Stimulated activated naive CD8-positive, alpha-beta T cell treated with anti-CD3 and anti-CD28 coated beads, Interleukin-15, Interleukin-2, amounts not matched to agents 100 ng/mL and 50 ng/mL, for 24 hours (primary cell): Measurements from ENCODE around the gene ADIPOR1.

Experiments used
- H3K27ac Mint-ChIP-seq: one replicate; pipeline ENCODE4 v1.8.0; 2021; ENCODE audit warnings: mild to moderate bottlenecking, mixed read lengths
- H3K27me3 Mint-ChIP-seq: one replicate; pipeline ENCODE4 v1.8.0; 2021; ENCODE audit warnings: mixed read lengths
- H3K36me3 Mint-ChIP-seq: one replicate; pipeline ENCODE4 v1.8.0; 2021; ENCODE audit warnings: low read depth, mixed read lengths
- H3K4me1 Mint-ChIP-seq: one replicate; pipeline ENCODE4 v1.8.0; 2021; ENCODE audit warnings: low read depth, mixed read lengths
- H3K4me3 Mint-ChIP-seq: one replicate; pipeline ENCODE4 v1.8.0; 2021; ENCODE audit warnings: mild to moderate bottlenecking, mixed read lengths
- H3K9me3 Mint-ChIP-seq: one replicate; pipeline ENCODE4 v1.8.0; 2021; ENCODE audit warnings: mixed read lengths

Gene ADIPOR1

GRCh38 chr1:202982715-202983430, 24.8 kb upstream of the ADIPOR1 start:
- no peaks in the 10 kb centered on the region for H3K4me1 Mint-ChIP-seq
- no peak overlapping the region for H3K27ac Mint-ChIP-seq
- H3K4me3 Mint-ChIP-seq: no peak overlapping the region
- no peaks in the 10 kb centered on the region for H3K36me3 Mint-ChIP-seq
- no peaks in the 10 kb centered on the region for H3K9me3 Mint-ChIP-seq
- H3K27me3 Mint-ChIP-seq: peaks cover 11% of the 10 kb centered on the region

- Mint-ChIP-seq H3K27ac (no peak overlapping the region), H3K9me3 (no peaks in the 10 kb centered on the region), H3K4me1 (no peaks in the 10 kb centered on the region), H3K4me3 (no peak overlapping the region), H3K27me3 (peaks cover 11% of the 10 kb centered on the region), H3K36me3 (no peaks in the 10 kb centered on the region)
Measured at GRCh38 chr1:202981939-202982338, 23.8 kb upstream of the ADIPOR1 start.

GRCh38 chr1:202979459-202979858, 21.3 kb upstream of the ADIPOR1 start:
- no peaks in the 10 kb centered on the region for H3K36me3 Mint-ChIP-seq
- H3K27ac Mint-ChIP-seq: no peak overlapping the region
- H3K27me3 Mint-ChIP-seq: peaks cover 11% of the 10 kb centered on the region
- no peaks in the 10 kb centered on the region for H3K9me3 Mint-ChIP-seq
- no peak overlapping the region for H3K4me3 Mint-ChIP-seq
- H3K4me1 Mint-ChIP-seq: no peaks in the 10 kb centered on the region

GRCh38 chr1:202976633-202977032, 18.5 kb upstream of the ADIPOR1 start:
- Mint-ChIP-seq H3K9me3 (no peaks in the 10 kb centered on the region), H3K4me1 (no peaks in the 10 kb centered on the region), H3K36me3 (no peaks in the 10 kb centered on the region), H3K27me3 (peaks cover 11% of the 10 kb centered on the region), H3K27ac (no peak overlapping the region), H3K4me3 (no peak overlapping the region)

- Mint-ChIP-seq H3K4me3 (no peak overlapping the region), H3K36me3 (no peaks in the 10 kb centered on the region), H3K27ac (no peak overlapping the region), H3K4me1 (no peaks in the 10 kb centered on the region), H3K27me3 (peaks cover 9% of the 10 kb centered on the region), H3K9me3 (no peaks in the 10 kb centered on the region)
Measured at GRCh38 chr1:202974856-202975255, 16.7 kb upstream of the ADIPOR1 start.

GRCh38 chr1:202972046-202972445, 13.9 kb upstream of the ADIPOR1 start:
- peaks cover 19% of the 10 kb centered on the region for H3K4me1 Mint-ChIP-seq
- H3K27ac Mint-ChIP-seq: no peak overlapping the region
- H3K9me3 Mint-ChIP-seq: no peaks in the 10 kb centered on the region
- no peak overlapping the region for H3K4me3 Mint-ChIP-seq
- no peaks in the 10 kb centered on the region for H3K36me3 Mint-ChIP-seq
- H3K27me3 Mint-ChIP-seq: no peaks in the 10 kb centered on the region

- Mint-ChIP-seq H3K4me1 (peaks cover 25% of the 10 kb centered on the region), H3K36me3 (peaks cover 4% of the 10 kb centered on the region), H3K4me3 (peak overlapping the region; percentile 22), H3K9me3 (no peaks in the 10 kb centered on the region), H3K27me3 (no peaks in the 10 kb centered on the region), H3K27ac (no peak overlapping the region)
Measured at GRCh38 chr1:202968895-202969295, 10.8 kb upstream of the ADIPOR1 start.

- peak overlapping the region; percentile 88 for H3K4me3 Mint-ChIP-seq
- no peaks in the 10 kb centered on the region for H3K27me3 Mint-ChIP-seq
- H3K27ac Mint-ChIP-seq: no peak overlapping the region
- no peaks in the 10 kb centered on the region for H3K9me3 Mint-ChIP-seq
- H3K36me3 Mint-ChIP-seq: peaks cover 4% of the 10 kb centered on the region
- H3K4me1 Mint-ChIP-seq: peaks cover 25% of the 10 kb centered on the region
Measured at GRCh38 chr1:202968351-202968750, 10.2 kb upstream of the ADIPOR1 start.

- Mint-ChIP-seq H3K36me3 (peaks cover 4% of the 10 kb centered on the region), H3K27me3 (no peaks in the 10 kb centered on the region), H3K27ac (peak overlapping the region; percentile 82), H3K9me3 (no peaks in the 10 kb centered on the region), H3K4me1 (peaks cover 25% of the 10 kb centered on the region), H3K4me3 (peak overlapping the region; percentile 88)
Measured at GRCh38 chr1:202967684-202968281, 9.7 kb upstream of the ADIPOR1 start.

GRCh38 chr1:202966006-202966898, 8.1 kb upstream of the ADIPOR1 start:
- H3K4me3 Mint-ChIP-seq: peak overlapping the region; percentile 77
- H3K27me3 Mint-ChIP-seq: no peaks in the 10 kb centered on the region
- H3K4me1 Mint-ChIP-seq: peaks cover 25% of the 10 kb centered on the region
- no peaks in the 10 kb centered on the region for H3K9me3 Mint-ChIP-seq
- H3K27ac Mint-ChIP-seq: no peak overlapping the region
- peaks cover 4% of the 10 kb centered on the region for H3K36me3 Mint-ChIP-seq

GRCh38 chr1:202965422-202965821, 7.3 kb upstream of the ADIPOR1 start:
- Mint-ChIP-seq H3K9me3 (no peaks in the 10 kb centered on the region), H3K36me3 (peaks cover 4% of the 10 kb centered on the region), H3K27me3 (no peaks in the 10 kb centered on the region), H3K4me3 (peak overlapping the region; percentile 77), H3K4me1 (peaks cover 25% of the 10 kb centered on the region), H3K27ac (no peak overlapping the region)

GRCh38 chr1:202964791-202965410, 6.8 kb upstream of the ADIPOR1 start:
- Mint-ChIP-seq H3K27me3 (no peaks in the 10 kb centered on the region), H3K4me1 (peaks cover 25% of the 10 kb centered on the region), H3K27ac (no peak overlapping the region), H3K36me3 (peaks cover 4% of the 10 kb centered on the region), H3K4me3 (no peak overlapping the region), H3K9me3 (no peaks in the 10 kb centered on the region)

- Mint-ChIP-seq H3K4me3 (no peak overlapping the region), H3K4me1 (peaks cover 25% of the 10 kb centered on the region), H3K9me3 (no peaks in the 10 kb centered on the region), H3K27ac (no peak overlapping the region), H3K27me3 (no peaks in the 10 kb centered on the region), H3K36me3 (peaks cover 4% of the 10 kb centered on the region)
Measured at GRCh38 chr1:202961220-202961880, 3.2 kb upstream of the ADIPOR1 start.

GRCh38 chr1:202959276-202959620, 1.1 kb upstream of the ADIPOR1 start:
- Mint-ChIP-seq H3K27ac (no peak overlapping the region), H3K4me1 (peaks cover 29% of the 10 kb centered on the region), H3K9me3 (no peaks in the 10 kb centered on the region), H3K4me3 (no peak overlapping the region), H3K36me3 (peaks cover 6% of the 10 kb centered on the region), H3K27me3 (no peaks in the 10 kb centered on the region)
